K562 (cell line): ENCODE data around the gene COA4. TPM values are rescaled to one million over a fixed set of nuclear protein-coding genes. Genes with fewer than 3 reads are reported as not detected.
A peak's percentile ranks its signal among the peaks of the same experiment; 100 is the strongest.

Experiments
- ATAC-seq: fragments of 200-7000 bp; cut with Tn5 transposase; 3 replicates; pipeline ENCODE4 v1.9.1; 2020; ENCODE audit warnings: moderate library complexity
- BruUV-seq: library from RNA; stranded (reverse); fragments of 400-500 nt; replicated peaks from 2 replicates; lab custom pipeline; 2021; lab: Mats Ljungman, UMichigan
- CTCF ChIA-PET: fragments of 300-600 bp; formaldehyde crosslinking; extraction: SDS; loops from one replicate; lab custom pipeline; 2021; ENCODE audit warnings: low intra/inter-chr PET ratio; lab: Yijun Ruan, JAX
- POLR2A ChIA-PET: fragments of 300-600, 350-650 bp; sonication (Branson Sonifier 250); formaldehyde crosslinking; extraction: SDS; loops from one replicate; lab custom pipeline; 2021; ENCODE audit warnings: antibody characterized with exemption, inconsistent platforms; lab: Yijun Ruan, JAX
- DNase-seq, 4 experiments: peaks; one replicate each; pipeline versions ENCODE4 v3.0.0 to v3.0.0-alpha.2; 2011 to 2018; ENCODE audit warnings: low spot score in 3 of 4, mixed read lengths in 3 of 4; ENCODE audit errors: extremely low read depth in 1 of 4
- FAIRE-seq: peaks from 2 replicates; lab custom pipeline; 2011; peaks lifted over from hg19 to GRCh38; lab: Jason Lieb, UNC
- H2AFZ ChIP-seq: 2 replicates; pipeline ENCODE4 v1.6.0; 2011; ENCODE audit warnings: low read depth, low read length, control low read depth, inconsistent platforms
- H3K27ac ChIP-seq: fragments of 200-600 bp; 3 replicates; pipeline ENCODE4 v1.8.0; 2011; ENCODE audit warnings: low read depth, mild to moderate bottlenecking, control low read depth, inconsistent platforms, low read length, moderate library complexity, mixed read lengths; ENCODE audit errors: extremely low read depth
- H3K27me3 ChIP-seq, 2 experiments: fragments of 300-600 bp in 1 of 2; 2 replicates in 1 of 2; 3 replicates in 1 of 2; pipeline versions ENCODE4 v1.6.0 to v1.8.0; 2011; ENCODE audit warnings: inconsistent platforms in 2 of 2, low read length in 2 of 2, mild to moderate bottlenecking in 1 of 2, mixed read lengths in 1 of 2, moderate library complexity in 1 of 2; ENCODE audit not compliant: control insufficient read depth in 2 of 2, insufficient read depth in 2 of 2
- H3K36me3 ChIP-seq: fragments of 300-600 bp; 3 replicates; pipeline ENCODE4 v1.8.0; 2011; ENCODE audit warnings: mild to moderate bottlenecking, low read length, inconsistent platforms; ENCODE audit not compliant: control insufficient read depth, insufficient read depth
- H3K4me1 ChIP-seq, 2 experiments: fragments of 200-600 bp in 1 of 2; replicated peaks in 1 of 2; 2 replicates in 1 of 2; 3 replicates in 1 of 2; pipeline versions ENCODE4 v1.5.1 to v1.8.0; 2011; ENCODE audit warnings: inconsistent platforms in 2 of 2, low read length in 2 of 2, mild to moderate bottlenecking in 1 of 2, mixed read lengths in 1 of 2, moderate library complexity in 1 of 2; ENCODE audit not compliant: control insufficient read depth in 2 of 2, insufficient read depth in 2 of 2
- H3K4me2 ChIP-seq: 2 replicates; pipeline ENCODE4 v1.6.1; 2011; ENCODE audit warnings: low read length, control low read depth, inconsistent platforms, mixed read lengths; ENCODE audit not compliant: insufficient read depth
- H3K4me3 ChIP-seq: fragments of 200-600 bp; sonication (generic), shearing (Covaris generic); 2 replicates; pipeline ENCODE4 v1.5.1; 2016; ENCODE audit warnings: control low read depth, inconsistent platforms
- H3K79me2 ChIP-seq: fragments of 200-600 bp; 3 replicates; pipeline ENCODE4 v1.8.0; 2011; ENCODE audit warnings: low read length, inconsistent platforms; ENCODE audit not compliant: control insufficient read depth, insufficient read depth
- H3K9ac ChIP-seq, 2 experiments: 2 replicates each; pipeline versions ENCODE4 v1.6.0 to v1.6.1; 2011; ENCODE audit warnings: low read depth in 2 of 2, low read length in 2 of 2, control low read depth in 1 of 2, inconsistent platforms in 1 of 2, mild to moderate bottlenecking in 1 of 2, mixed read lengths in 1 of 2; ENCODE audit not compliant: insufficient read depth in 1 of 2
- H3K9me1 ChIP-seq: one replicate; pipeline ENCODE4 v1.6.0; 2011; ENCODE audit warnings: inconsistent platforms, mild to moderate bottlenecking, low read length, moderate library complexity; ENCODE audit not compliant: control insufficient read depth, insufficient read depth
- H3K9me3 ChIP-seq: replicated peaks from 2 replicates; pipeline ENCODE4 v1.5.1; 2011; ENCODE audit warnings: low read depth, low read length, inconsistent platforms; ENCODE audit not compliant: control insufficient read depth, insufficient read depth
- H4K20me1 ChIP-seq: replicated peaks from 2 replicates; pipeline ENCODE4 v1.6.1; 2011; ENCODE audit warnings: low read length, inconsistent platforms, mixed read lengths; ENCODE audit not compliant: control insufficient read depth, insufficient read depth
- ADNP ChIP-seq: fragments of 200-800 bp; sonication (Bioruptor generic); IDR thresholded peaks from 2 replicates; pipeline ENCODE4 v1.6.1; 2016; ENCODE audit warnings: missing genetic modification characterization, missing compliant biosample characterization
- BMI1 ChIP-seq: fragments of 150-350 bp; IDR thresholded peaks from 2 replicates; pipeline ENCODE4 v1.6.1; 2014; ENCODE audit warnings: low read length
- BRF2 ChIP-seq: IDR thresholded peaks from 3 replicates; pipeline ENCODE4 v1.6.1; 2011; ENCODE audit warnings: borderline replicate concordance, mild to moderate bottlenecking; ENCODE audit not compliant: insufficient read length, insufficient read depth
- C11orf30 ChIP-seq: fragments of 450-650 bp; IDR thresholded peaks from 2 replicates; pipeline ENCODE4 v1.6.1; 2016; ENCODE audit warnings: low read depth, mild to moderate bottlenecking
- DPF2 ChIP-seq: fragments of 450-650 bp; IDR thresholded peaks from 2 replicates; pipeline ENCODE4 v1.6.1; 2016
- EP300 ChIP-seq: IDR thresholded peaks from 2 replicates; pipeline ENCODE4 v1.6.1; 2012; ENCODE audit warnings: low read length, improper control_type of control experiment
- FOSL1 ChIP-seq: fragments of 200-800 bp; sonication (Bioruptor generic); conservative IDR thresholded peaks from 2 replicates; pipeline ENCODE4 v1.6.1; 2016; ENCODE audit warnings: missing genetic modification characterization, missing compliant biosample characterization
- KLF16 ChIP-seq: IDR thresholded peaks from 2 replicates; pipeline ENCODE4 v1.6.1; 2016; ENCODE audit warnings: antibody characterized with exemption
- SMAD4 ChIP-seq: fragments of 250-450 bp; sonication (Bioruptor Pico); conservative IDR thresholded peaks from 2 replicates; pipeline ENCODE4 v1.8.0; 2021; ENCODE audit warnings: inconsistent platforms, mild to moderate bottlenecking, moderate library complexity
- SMARCA4 ChIP-seq: fragments of 450-650 bp; IDR thresholded peaks from 2 replicates; pipeline ENCODE4 v1.6.1; 2016
- TAL1 ChIP-seq: fragments of 450-650 bp; IDR thresholded peaks from 2 replicates; pipeline ENCODE4 v1.6.1; 2016; ENCODE audit warnings: mild to moderate bottlenecking
- TCF7L2 ChIP-seq: fragments of 150-350 bp; IDR thresholded peaks from 2 replicates; pipeline ENCODE4 v1.6.1; 2016; ENCODE audit warnings: low read depth, mild to moderate bottlenecking, low read length, moderate library complexity
- ZNF217 ChIP-seq: sonication (generic); formaldehyde crosslinking; IDR thresholded peaks from 2 replicates; pipeline ENCODE4 v1.8.0; 2022; ENCODE audit warnings: mild to moderate bottlenecking, missing genetic modification reagents
- ZNF23 ChIP-seq: fragments of 250-450 bp; sonication (Bioruptor Pico); IDR thresholded peaks from 2 replicates; pipeline ENCODE4 v1.4.0; 2020; ENCODE audit warnings: mild to moderate bottlenecking
- ZNF75A ChIP-seq: fragments of 450-650 bp; formaldehyde crosslinking; IDR thresholded peaks from 2 replicates; pipeline ENCODE4 v1.4.0; 2020; ENCODE audit warnings: mild to moderate bottlenecking
- ZSCAN29 ChIP-seq: fragments of 450-650 bp; IDR thresholded peaks from 2 replicates; pipeline ENCODE4 v1.6.1; 2017
- WGBS: fragments of 100-300 bp; shearing (Covaris generic); methylation state at CpG from one replicate; pipeline ENCODE4 v1.1.6; 2016; ENCODE audit warnings: low coverage, mixed read lengths; ENCODE audit not compliant: insufficient coverage; ENCODE audit errors: missing lambda C conversion rate; 5-methylcytosine and 5-hydroxymethylcytosine counted together
- in situ Hi-C: fragments of 300-500 bp; cut with MboI; formaldehyde crosslinking; loops from 4 replicates; pipeline ENCODE4 v1.15.0; 2018; ENCODE audit warnings: inconsistent platforms, mixed read lengths
- intact Hi-C: fragments of 100-400 bp; cut with micrococcal nuclease; formaldehyde crosslinking; loops from 2 replicates; pipeline ENCODE4 v1.14.2; 2022
- polyA plus RNA-seq, 8 experiments: library from polyadenylated mRNA; depleted of rRNA in 4 of 8; stranded (reverse) in 5 of 8; unstranded in 3 of 8; fragments of >200 nt; fragmentation: Nextera tagmentation in 2 of 8; fragmentation: Illumina TruSeq in 1 of 8; extraction: Ambion mirVana in 2 of 8; extraction: Trizol in 1 of 8; gene quantifications; 2 replicates each; pipeline versions ENCODE4 v1.2.1 to v1.2.3, GENCODE V29; 2011 to 2014; ENCODE audit warnings: inconsistent platforms in 1 of 8, missing spikeins in 1 of 8
- total RNA-seq, 7 experiments: library from RNA; depleted of rRNA in 6 of 7; stranded (reverse); fragments of >200 nt in 6 of 7; fragmentation: Illumina TruSeq in 2 of 7; extraction: Trizol in 2 of 7; gene quantifications; 2 replicates each; pipeline versions ENCODE4 v1.2.1 to v1.2.3, GENCODE V29; 2011 to 2021; ENCODE audit warnings: low replicate concordance in 1 of 7
- TF ChIP-seq, protein P1 (sequence below): fragments of 450-650 bp; IDR thresholded peaks from 2 replicates; pipeline ENCODE4 v1.6.1; 2017; ENCODE audit warnings: mild to moderate bottlenecking, moderate library complexity
- TF ChIP-seq, protein P2 (sequence below): fragments of 250-450 bp; sonication (Bioruptor Pico); IDR thresholded peaks from 2 replicates; pipeline ENCODE4 v1.4.0; 2020; ENCODE audit warnings: mild to moderate bottlenecking, moderate library complexity
- TF ChIP-seq, protein P3 (sequence below): fragments of 250-450 bp; sonication (Bioruptor Pico); IDR thresholded peaks from 2 replicates; pipeline ENCODE4 v1.5.1; 2021; ENCODE audit warnings: mild to moderate bottlenecking

COA4 gene
- total and polyA plus RNA-seq, 9 of the 15 experiments (the other 6 are each of a cell fraction or from before 2014, with no cell fraction given) = 108 to 255 (median 152) TPM

- peak; percentile 75 for TF ChIP-seq SMARCA4
- TF ChIP-seq SMAD4 (CRISPR knock-in tag) = 0 out of 2 replicates have a peak, but pooled peaks have one; percentile 12
- TF ChIP-seq KLF16 = peak; percentile 81
- TF ChIP-seq DPF2 = peak; percentile 67
- peak; percentile 30; the same call in 1 of the 2 replicates for TF ChIP-seq EP300
- peak; percentile 68; the same call in 1 of the 2 replicates for TF ChIP-seq ADNP
- 0 out of 2 replicates have a peak, but pooled peaks have one; percentile 21 for TF ChIP-seq FOSL1 (tag)
- TF ChIP-seq, protein P1, sequence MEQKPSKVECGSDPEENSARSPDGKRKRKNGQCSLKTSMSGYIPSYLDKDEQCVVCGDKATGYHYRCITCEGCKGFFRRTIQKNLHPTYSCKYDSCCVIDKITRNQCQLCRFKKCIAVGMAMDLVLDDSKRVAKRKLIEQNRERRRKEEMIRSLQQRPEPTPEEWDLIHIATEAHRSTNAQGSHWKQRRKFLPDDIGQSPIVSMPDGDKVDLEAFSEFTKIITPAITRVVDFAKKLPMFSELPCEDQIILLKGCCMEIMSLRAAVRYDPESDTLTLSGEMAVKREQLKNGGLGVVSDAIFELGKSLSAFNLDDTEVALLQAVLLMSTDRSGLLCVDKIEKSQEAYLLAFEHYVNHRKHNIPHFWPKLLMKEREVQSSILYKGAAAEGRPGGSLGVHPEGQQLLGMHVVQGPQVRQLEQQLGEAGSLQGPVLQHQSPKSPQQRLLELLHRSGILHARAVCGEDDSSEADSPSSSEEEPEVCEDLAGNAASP = 0 out of 2 replicates have a peak, but pooled peaks have one; percentile 25
Measured at GRCh38 chr11:73880449-73880848, 3.8 kb upstream of the COA4 start (continued).

- POLR2A ChIA-PET = interaction anchor here (0.6 to 2.2 kb wide), 5 partner anchors 9 to 79 kb away, joined by 3 to 12 read pairs (median 4); no protein-coding TSS in a partner anchor
- H3K4me1 ChIP-seq = peaks cover 2 to 14% of the 10 kb centered on the region in 2 experiments; a peak in 3 of 5 replicates
- no peaks in the 10 kb centered on the region for H3K9me1 ChIP-seq
- TF ChIP-seq C11orf30 (no peak), BRF2 (no peak), ZNF217 (CRISPR knock-in tag) (no peak), ZNF23 (CRISPR knock-in tag) (no peak), FOSL1 (tag) (no peak), BMI1 (no peak), TCF7L2 (no peak), TAL1 (no peak), ZNF75A (CRISPR knock-in tag) (no peak), ZSCAN29 (no peak)
- TF ChIP-seq, protein P2, sequence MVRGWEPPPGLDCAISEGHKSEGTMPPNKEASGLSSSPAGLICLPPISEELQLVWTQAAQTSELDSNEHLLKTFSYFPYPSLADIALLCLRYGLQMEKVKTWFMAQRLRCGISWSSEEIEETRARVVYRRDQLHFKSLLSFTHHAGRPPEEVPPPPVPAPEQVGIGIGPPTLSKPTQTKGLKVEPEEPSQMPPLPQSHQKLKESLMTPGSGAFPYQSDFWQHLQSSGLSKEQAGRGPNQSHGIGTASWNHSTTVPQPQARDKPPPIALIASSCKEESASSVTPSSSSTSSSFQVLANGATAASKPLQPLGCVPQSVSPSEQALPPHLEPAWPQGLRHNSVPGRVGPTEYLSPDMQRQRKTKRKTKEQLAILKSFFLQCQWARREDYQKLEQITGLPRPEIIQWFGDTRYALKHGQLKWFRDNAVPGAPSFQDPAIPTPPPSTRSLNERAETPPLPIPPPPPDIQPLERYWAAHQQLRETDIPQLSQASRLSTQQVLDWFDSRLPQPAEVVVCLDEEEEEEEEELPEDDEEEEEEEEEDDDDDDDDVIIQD (CRISPR knock-in tag) = no peak
- TF ChIP-seq, protein P3, sequence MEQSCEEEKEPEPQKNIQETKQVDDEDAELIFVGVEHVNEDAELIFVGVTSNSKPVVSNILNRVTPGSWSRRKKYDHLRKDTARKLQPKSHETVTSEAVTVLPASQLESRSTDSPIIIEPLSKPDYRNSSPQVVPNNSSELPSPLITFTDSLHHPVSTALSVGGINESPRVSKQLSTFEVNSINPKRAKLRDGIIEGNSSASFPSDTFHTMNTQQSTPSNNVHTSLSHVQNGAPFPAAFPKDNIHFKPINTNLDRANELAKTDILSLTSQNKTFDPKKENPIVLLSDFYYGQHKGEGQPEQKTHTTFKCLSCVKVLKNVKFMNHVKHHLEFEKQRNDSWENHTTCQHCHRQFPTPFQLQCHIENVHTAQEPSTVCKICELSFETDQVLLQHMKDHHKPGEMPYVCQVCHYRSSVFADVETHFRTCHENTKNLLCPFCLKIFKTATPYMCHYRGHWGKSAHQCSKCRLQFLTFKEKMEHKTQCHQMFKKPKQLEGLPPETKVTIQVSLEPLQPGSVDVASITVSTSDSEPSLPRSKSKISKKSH = no peak
- intact Hi-C loops = loop anchor here (10.0 kb wide), 1 partner anchor 114 kb away; the partner anchor contains the start of gene RAB6A
- no TSS peak for BruUV-seq
- H3K4me3 ChIP-seq = no peak overlapping the region
- in situ Hi-C loops = no loop called here
- peaks cover 56% of the 10 kb centered on the region for H3K79me2 ChIP-seq
- no peak overlapping the region for H3K4me2 ChIP-seq
- H3K9me3 ChIP-seq = no peaks in the 10 kb centered on the region
- ATAC-seq (no peak), FAIRE-seq (no peak), DNase-seq (no peak)
- WGBS = 36% methylated on average over 1 of the region's 1 CpG
- no peak overlapping the region for H2AFZ ChIP-seq
- no peak overlapping the region for H3K27ac ChIP-seq
- CTCF ChIA-PET = no interaction called here
- H3K36me3 ChIP-seq = peaks cover 34% of the 10 kb centered on the region
- H3K27me3 ChIP-seq = no peaks in the 10 kb centered on the region
- no peak overlapping the region for H3K9ac ChIP-seq
- H4K20me1 ChIP-seq = no peaks in the 10 kb centered on the region
Measured at GRCh38 chr11:73878771-73879170, 2.1 kb upstream of the COA4 start.
